PC-3 (cell line): ENCODE measurements around the gene ST6GALNAC3.

Experiments
- EZH2 ChIP-seq: fragments of 300-600 bp; sonication (generic); IDR thresholded peaks from one replicate; pipeline ENCODE4 v1.6.1; 2017; ENCODE audit warnings: antibody characterized with exemption, mild to moderate bottlenecking, low read length; ENCODE audit not compliant: unreplicated experiment
- TF ChIP-seq, protein P1 (sequence below): fragments of 300-600 bp; sonication (generic); conservative IDR thresholded peaks from 2 replicates; pipeline ENCODE4 v1.5.1; 2017; ENCODE audit warnings: antibody characterized with exemption, low read depth, mild to moderate bottlenecking, low read length

DNA sequence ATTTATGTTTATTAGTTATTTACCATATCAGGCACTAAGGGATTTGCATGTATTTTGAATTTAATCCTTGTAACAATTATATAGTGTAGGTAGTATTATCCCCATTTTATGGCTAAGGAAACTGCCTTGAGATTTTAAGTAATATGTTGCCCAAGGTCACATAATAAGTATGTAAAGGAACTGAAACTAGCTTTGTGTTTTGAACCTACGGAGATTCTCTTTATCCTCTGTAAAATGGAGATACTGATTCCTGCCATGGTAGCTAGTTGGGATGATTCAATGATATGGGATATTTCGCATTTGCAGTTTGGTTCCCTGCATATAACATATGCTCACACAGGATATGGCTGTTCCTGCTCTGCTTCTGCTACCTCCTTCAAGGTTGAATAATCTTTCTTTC is 144.3 kb downstream of the ST6GALNAC3 start:
- TF ChIP-seq, protein P1, sequence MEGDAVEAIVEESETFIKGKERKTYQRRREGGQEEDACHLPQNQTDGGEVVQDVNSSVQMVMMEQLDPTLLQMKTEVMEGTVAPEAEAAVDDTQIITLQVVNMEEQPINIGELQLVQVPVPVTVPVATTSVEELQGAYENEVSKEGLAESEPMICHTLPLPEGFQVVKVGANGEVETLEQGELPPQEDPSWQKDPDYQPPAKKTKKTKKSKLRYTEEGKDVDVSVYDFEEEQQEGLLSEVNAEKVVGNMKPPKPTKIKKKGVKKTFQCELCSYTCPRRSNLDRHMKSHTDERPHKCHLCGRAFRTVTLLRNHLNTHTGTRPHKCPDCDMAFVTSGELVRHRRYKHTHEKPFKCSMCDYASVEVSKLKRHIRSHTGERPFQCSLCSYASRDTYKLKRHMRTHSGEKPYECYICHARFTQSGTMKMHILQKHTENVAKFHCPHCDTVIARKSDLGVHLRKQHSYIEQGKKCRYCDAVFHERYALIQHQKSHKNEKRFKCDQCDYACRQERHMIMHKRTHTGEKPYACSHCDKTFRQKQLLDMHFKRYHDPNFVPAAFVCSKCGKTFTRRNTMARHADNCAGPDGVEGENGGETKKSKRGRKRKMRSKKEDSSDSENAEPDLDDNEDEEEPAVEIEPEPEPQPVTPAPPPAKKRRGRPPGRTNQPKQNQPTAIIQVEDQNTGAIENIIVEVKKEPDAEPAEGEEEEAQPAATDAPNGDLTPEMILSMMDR, result no peak
- TF ChIP-seq EZH2, result no peak
